IMR-90 (cell line): ENCODE data around the gene SLAMF9. TPM values are rescaled to one million over a fixed set of nuclear protein-coding genes. Genes with fewer than 3 reads are reported as not detected.

Experiments used
- ATAC-seq: fragments of 200-7000 bp; cut with Tn5 transposase; 2 replicates; pipeline ENCODE4 v1.9.1; 2020; ENCODE audit warnings: low read depth, mild to moderate bottlenecking, moderate library complexity
- BruUV-seq: library from RNA; stranded (reverse); fragments of 400-500 nt; replicated peaks from 2 replicates; lab custom pipeline; 2021; lab: Mats Ljungman, UMichigan
- CTCF ChIA-PET: fragments of 300-600 bp; formaldehyde crosslinking; extraction: SDS; loops from one replicate; lab custom pipeline; 2021; ENCODE audit warnings: antibody characterized with exemption; lab: Yijun Ruan, JAX
- POLR2A ChIA-PET: fragments of 300-600 bp; sonication (Branson Sonifier 250); formaldehyde crosslinking; loops from one replicate; lab custom pipeline; 2022; ENCODE audit warnings: antibody characterized with exemption; ENCODE audit not compliant: unreplicated experiment; lab: Charles Lee
- DNase-seq: peaks from one replicate; pipeline ENCODE4 v3.0.0; 2013
- H2AFZ ChIP-seq: replicated peaks from 2 replicates; pipeline ENCODE3; 2013; ENCODE audit warnings: low read length, mild to moderate bottlenecking; ENCODE audit not compliant: poor library complexity
- H2AK5ac ChIP-seq: 2 replicates; pipeline ENCODE4 v1.6.1; 2013; ENCODE audit warnings: low read depth, low read length, inconsistent platforms
- H2AK9ac ChIP-seq: replicated peaks from 2 replicates; pipeline ENCODE3; 2013; ENCODE audit warnings: mild to moderate bottlenecking, low read depth, low read length, moderate library complexity; ENCODE audit not compliant: poor library complexity
- H2BK120ac ChIP-seq: 2 replicates; pipeline ENCODE4 v1.6.1; 2013; ENCODE audit warnings: low read depth, low read length, inconsistent platforms
- H2BK15ac ChIP-seq: 3 replicates; pipeline ENCODE4 v1.6.1; 2013; ENCODE audit warnings: low read depth, low read length, inconsistent platforms
- H2BK20ac ChIP-seq: 2 replicates; pipeline ENCODE4 v1.6.1; 2013; ENCODE audit warnings: low read depth, mild to moderate bottlenecking, inconsistent platforms, low read length, moderate library complexity
- H2BK5ac ChIP-seq: 2 replicates; pipeline ENCODE4 v1.6.1; 2013; ENCODE audit warnings: mild to moderate bottlenecking, low read depth, low read length, inconsistent platforms; ENCODE audit not compliant: poor library complexity, severe bottlenecking
- H3K14ac ChIP-seq: replicated peaks from 2 replicates; pipeline ENCODE4 v1.6.1; 2013; ENCODE audit warnings: low read depth, low read length, inconsistent platforms
- H3K18ac ChIP-seq: 2 replicates; pipeline ENCODE4 v1.6.1; 2013; ENCODE audit warnings: low read depth, low read length, control low read depth
- H3K23ac ChIP-seq: 2 replicates; pipeline ENCODE4 v1.6.1; 2013; ENCODE audit warnings: low read depth, low read length, inconsistent platforms
- H3K27ac ChIP-seq: 2 replicates; pipeline ENCODE4 v1.5.1; 2013; ENCODE audit warnings: mild to moderate bottlenecking, control low read depth, low read length; ENCODE audit not compliant: insufficient read depth
- H3K27me3 ChIP-seq: 2 replicates; pipeline ENCODE4 v1.6.1; 2013; ENCODE audit warnings: low read length; ENCODE audit not compliant: control insufficient read depth, insufficient read depth
- H3K36me3 ChIP-seq: 2 replicates; pipeline ENCODE4 v1.6.1; 2013; ENCODE audit warnings: low read length, mixed read lengths; ENCODE audit not compliant: control insufficient read depth, insufficient read depth
- H3K4ac ChIP-seq: 2 replicates; pipeline ENCODE4 v1.6.1; 2013; ENCODE audit warnings: low read depth, low read length, inconsistent platforms
- H3K4me1 ChIP-seq: 2 replicates; pipeline ENCODE4 v1.6.1; 2013; ENCODE audit warnings: low read length, mixed read lengths; ENCODE audit not compliant: control insufficient read depth, insufficient read depth
- H3K4me2 ChIP-seq: 2 replicates; pipeline ENCODE4 v1.6.1; 2013; ENCODE audit warnings: low read depth, mild to moderate bottlenecking, control low read depth, low read length, moderate library complexity
- H3K4me3 ChIP-seq: 2 replicates; pipeline ENCODE4 v1.5.1; 2013; ENCODE audit warnings: low read depth, mild to moderate bottlenecking, control low read depth, low read length, moderate library complexity; ENCODE audit not compliant: insufficient read depth
- H3K56ac ChIP-seq: 2 replicates; pipeline ENCODE4 v1.6.1; 2013; ENCODE audit warnings: low read length, inconsistent platforms; ENCODE audit not compliant: insufficient read depth; ENCODE audit errors: extremely low read depth
- H3K79me1 ChIP-seq, 2 experiments: 2 replicates each; pipeline ENCODE4 v1.6.1; 2013; ENCODE audit warnings: low read length in 2 of 2, inconsistent platforms in 1 of 2, low read depth in 1 of 2
- H3K9ac ChIP-seq: 2 replicates; pipeline ENCODE4 v1.6.1; 2013; ENCODE audit warnings: low read depth, low read length, control low read depth
- H3K9me1 ChIP-seq: 2 replicates; pipeline ENCODE4 v1.6.1; 2013; ENCODE audit warnings: low read length, inconsistent platforms; ENCODE audit not compliant: insufficient read depth
- H3K9me3 ChIP-seq: 2 replicates; pipeline ENCODE4 v1.6.1; 2013; ENCODE audit warnings: low read length; ENCODE audit not compliant: control insufficient read depth, insufficient read depth
- H4K20me1 ChIP-seq: 2 replicates; pipeline ENCODE4 v1.6.1; 2013; ENCODE audit warnings: low read length, inconsistent platforms; ENCODE audit not compliant: insufficient read depth
- H4K5ac ChIP-seq: 2 replicates; pipeline ENCODE4 v1.6.1; 2013; ENCODE audit warnings: mild to moderate bottlenecking, low read depth, low read length, control low read depth
- H4K8ac ChIP-seq, 2 experiments: 2 replicates each; pipeline ENCODE4 v1.6.1; 2013; ENCODE audit warnings: low read depth in 2 of 2, low read length in 2 of 2, control low read depth in 1 of 2, inconsistent platforms in 1 of 2
- H4K91ac ChIP-seq: 2 replicates; pipeline ENCODE4 v1.6.1; 2013; ENCODE audit warnings: low read depth, low read length, inconsistent platforms; ENCODE audit not compliant: insufficient read depth
- BHLHE40 ChIP-seq: fragments of 150-350 bp; IDR thresholded peaks from 2 replicates; pipeline ENCODE4 v1.6.1; 2016; ENCODE audit warnings: mild to moderate bottlenecking, low read depth, low read length
- CEBPB ChIP-seq: IDR thresholded peaks from 2 replicates; pipeline ENCODE4 v1.6.1; 2012; ENCODE audit warnings: low read depth, low read length, improper control_type of control experiment
- CHD1 ChIP-seq: IDR thresholded peaks from 2 replicates; pipeline ENCODE4 v1.6.1; 2012; ENCODE audit warnings: low read depth, low read length, improper control_type of control experiment
- FOS ChIP-seq: fragments of 150-350 bp; IDR thresholded peaks from 2 replicates; pipeline ENCODE4 v1.6.1; 2016; ENCODE audit warnings: low read depth, low read length
- MAFK ChIP-seq: IDR thresholded peaks from 2 replicates; pipeline ENCODE4 v1.6.1; 2012; ENCODE audit warnings: low read depth, low read length, improper control_type of control experiment
- MXI1 ChIP-seq: IDR thresholded peaks from 2 replicates; pipeline ENCODE4 v1.6.1; 2012; ENCODE audit warnings: low read depth, mild to moderate bottlenecking, low read length, moderate library complexity, borderline replicate concordance
- NFE2L2 ChIP-seq: fragments of 150-350 bp; IDR thresholded peaks from 2 replicates; pipeline ENCODE4 v1.6.1; 2016; ENCODE audit warnings: low read depth, mild to moderate bottlenecking, low read length
- POLR2A ChIP-seq: IDR thresholded peaks from 2 replicates; pipeline ENCODE4 v1.6.1; 2012; ENCODE audit warnings: mild to moderate bottlenecking, low read depth, low read length
- RAD21 ChIP-seq: IDR thresholded peaks from 2 replicates; pipeline ENCODE4 v1.6.1; 2012; ENCODE audit warnings: low read length, improper control_type of control experiment
- RCOR1 ChIP-seq: IDR thresholded peaks from 2 replicates; pipeline ENCODE4 v1.6.1; 2012; ENCODE audit warnings: mild to moderate bottlenecking, low read length, improper control_type of control experiment; ENCODE audit not compliant: insufficient replicate concordance
- RFX5 ChIP-seq: IDR thresholded peaks from 2 replicates; pipeline ENCODE4 v1.8.0; 2012; ENCODE audit warnings: low read depth, mild to moderate bottlenecking, low read length, moderate library complexity
- SMC3 ChIP-seq: fragments of 150-350 bp; IDR thresholded peaks from 2 replicates; pipeline ENCODE4 v1.6.1; 2016; ENCODE audit warnings: low read depth, mild to moderate bottlenecking, antibody characterized with exemption, low read length, moderate library complexity
- WGBS, 2 experiments: methylation state at CpG; one replicate each; pipeline versions ENCODE4 v1.1.5 to v1.1.7; 2013; ENCODE audit warnings: missing lambda C conversion rate in 2 of 2; ENCODE audit not compliant: insufficient read length in 1 of 2; ENCODE audit errors: extremely low coverage in 2 of 2; 5-methylcytosine and 5-hydroxymethylcytosine counted together
- dilution Hi-C: fragments of 300-500 bp; cut with HindIII; formaldehyde crosslinking; loops from one replicate; pipeline ENCODE4 v1.14.3; 2018; ENCODE audit warnings: low sequenced_read_pairs; ENCODE audit not compliant: unreplicated experiment
- in situ Hi-C: fragments of 300-500 bp; cut with MboI; formaldehyde crosslinking; loops from 3 replicates; pipeline ENCODE4 v1.14.3; 2019; ENCODE audit warnings: low sequenced_read_pairs, inconsistent platforms, mixed read lengths
- intact Hi-C: fragments of 100-400 bp; cut with micrococcal nuclease; formaldehyde crosslinking; loops from 2 replicates; pipeline ENCODE4 v1.10.0; 2022
- polyA plus RNA-seq, 3 experiments: library from polyadenylated mRNA; depleted of rRNA; stranded (reverse); fragments of >200 nt; gene quantifications; 2 replicates each; pipeline ENCODE4 v1.2.3, GENCODE V29; 2012; ENCODE audit warnings: low replicate concordance in 1 of 3
- total RNA-seq: library from RNA; depleted of rRNA; stranded (reverse); fragments of >200 nt; gene quantifications from 2 replicates; pipeline ENCODE4 v1.2.3, GENCODE V29; 2012
- TF ChIP-seq, protein P1 (sequence below): conservative IDR thresholded peaks from 2 replicates; pipeline ENCODE4 v1.5.1; 2012; ENCODE audit warnings: mild to moderate bottlenecking, low read depth, low read length, improper control_type of control experiment
- TF ChIP-seq, protein P2 (sequence below): fragments of 150-350 bp; IDR thresholded peaks from 2 replicates; pipeline ENCODE4 v1.6.1; 2017; ENCODE audit warnings: mild to moderate bottlenecking, antibody characterized with exemption, low read length, low read depth

Gene SLAMF9
- total and polyA plus RNA-seq, 2 of the 4 experiments (the other 2 are of a cell fraction): 0.18 to 0.67 TPM

DNA sequence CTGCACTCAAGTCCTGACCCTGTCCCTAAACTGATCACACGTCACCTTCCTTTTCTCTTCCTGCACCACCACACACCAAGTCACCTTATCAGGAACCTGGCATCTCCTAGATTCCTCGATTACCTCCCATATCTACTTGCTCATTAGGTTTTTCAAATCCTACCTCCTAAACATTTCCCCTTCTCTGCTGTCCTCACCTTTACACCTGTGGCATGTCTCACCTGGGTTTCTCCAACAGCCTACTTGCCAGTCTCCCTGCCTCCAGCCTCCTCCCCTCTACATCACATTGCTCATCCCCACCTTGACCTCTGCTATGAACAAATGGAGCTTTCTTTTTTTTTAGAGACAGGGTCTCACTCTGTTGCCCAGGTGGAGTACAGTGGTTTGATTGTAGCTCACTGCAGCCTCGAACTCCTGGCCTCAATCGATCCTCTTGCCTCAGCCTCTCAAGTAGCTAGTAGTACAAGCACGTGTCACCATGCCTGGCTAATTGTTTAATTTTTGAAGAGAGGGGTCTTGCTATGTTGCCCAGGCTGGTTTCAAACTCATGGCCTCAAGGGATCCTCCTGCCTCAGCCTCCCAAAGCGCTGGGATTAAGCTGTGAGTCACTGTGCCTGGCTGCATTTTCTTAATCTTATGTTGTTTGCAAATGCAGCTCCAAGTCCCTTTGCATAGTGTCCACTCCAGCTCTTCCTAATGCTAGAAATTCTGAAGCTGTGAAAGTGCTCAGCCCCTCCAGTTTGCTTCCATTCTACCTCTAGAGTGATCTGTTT lies 14.9 kb downstream of the SLAMF9 start:
- in situ Hi-C loops: loop anchor here (5.0 to 10.0 kb wide), 2 partner anchors 68 to 436 kb away; no protein-coding TSS in a partner anchor
- Histone ChIP-seq H4K20me1 (no peaks in the 10 kb centered on the region), H3K56ac (no peak overlapping the region), H3K9ac (no peak overlapping the region), H2AK5ac (no peak overlapping the region), H3K4ac (no peak overlapping the region), H3K4me2 (no peak overlapping the region), H3K23ac (no peak overlapping the region), H3K9me1 (no peaks in the 10 kb centered on the region), H2AFZ (no peak overlapping the region), H2BK5ac (no peak overlapping the region), H2BK15ac (no peak overlapping the region), H2AK9ac (no peak overlapping the region), H4K8ac (no peak overlapping the region), H3K18ac (no peak overlapping the region), H4K5ac (no peak overlapping the region), H2BK20ac (no peak overlapping the region), H3K27ac (no peak overlapping the region), H3K27me3 (peaks cover 60% of the 10 kb centered on the region), H3K9me3 (no peaks in the 10 kb centered on the region), H3K14ac (no peak overlapping the region), H4K91ac (no peak overlapping the region), H3K4me3 (no peak overlapping the region), H2BK120ac (no peak overlapping the region), H3K36me3 (no peaks in the 10 kb centered on the region), H3K4me1 (no peaks in the 10 kb centered on the region), H3K79me1 (no peaks in the 10 kb centered on the region)
- dilution Hi-C loops: no loop called here
- whole genome bisulfite sequencing, 2 experiments: 54% methylated on average over 3 of the region's 6 CpGs; no CpG with 5 or more reads in 1 of the 2 experiments
- BruUV-seq: no TSS peak
- CTCF ChIA-PET: interaction anchor here (6.4 kb wide), 1 partner anchor 67 kb away, joined by 48 read pairs; no protein-coding TSS in a partner anchor
- DNase-seq: no peak
- no peak for ATAC-seq
- intact Hi-C loops: no loop called here
- no peak for TF ChIP-seq RFX5
- no peak for TF ChIP-seq RCOR1
- no peak for TF ChIP-seq NFE2L2
- no peak for TF ChIP-seq BHLHE40
- TF ChIP-seq, protein P1, sequence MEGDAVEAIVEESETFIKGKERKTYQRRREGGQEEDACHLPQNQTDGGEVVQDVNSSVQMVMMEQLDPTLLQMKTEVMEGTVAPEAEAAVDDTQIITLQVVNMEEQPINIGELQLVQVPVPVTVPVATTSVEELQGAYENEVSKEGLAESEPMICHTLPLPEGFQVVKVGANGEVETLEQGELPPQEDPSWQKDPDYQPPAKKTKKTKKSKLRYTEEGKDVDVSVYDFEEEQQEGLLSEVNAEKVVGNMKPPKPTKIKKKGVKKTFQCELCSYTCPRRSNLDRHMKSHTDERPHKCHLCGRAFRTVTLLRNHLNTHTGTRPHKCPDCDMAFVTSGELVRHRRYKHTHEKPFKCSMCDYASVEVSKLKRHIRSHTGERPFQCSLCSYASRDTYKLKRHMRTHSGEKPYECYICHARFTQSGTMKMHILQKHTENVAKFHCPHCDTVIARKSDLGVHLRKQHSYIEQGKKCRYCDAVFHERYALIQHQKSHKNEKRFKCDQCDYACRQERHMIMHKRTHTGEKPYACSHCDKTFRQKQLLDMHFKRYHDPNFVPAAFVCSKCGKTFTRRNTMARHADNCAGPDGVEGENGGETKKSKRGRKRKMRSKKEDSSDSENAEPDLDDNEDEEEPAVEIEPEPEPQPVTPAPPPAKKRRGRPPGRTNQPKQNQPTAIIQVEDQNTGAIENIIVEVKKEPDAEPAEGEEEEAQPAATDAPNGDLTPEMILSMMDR: no peak
- TF ChIP-seq SMC3: no peak
- no peak for TF ChIP-seq FOS
- TF ChIP-seq, protein P2, sequence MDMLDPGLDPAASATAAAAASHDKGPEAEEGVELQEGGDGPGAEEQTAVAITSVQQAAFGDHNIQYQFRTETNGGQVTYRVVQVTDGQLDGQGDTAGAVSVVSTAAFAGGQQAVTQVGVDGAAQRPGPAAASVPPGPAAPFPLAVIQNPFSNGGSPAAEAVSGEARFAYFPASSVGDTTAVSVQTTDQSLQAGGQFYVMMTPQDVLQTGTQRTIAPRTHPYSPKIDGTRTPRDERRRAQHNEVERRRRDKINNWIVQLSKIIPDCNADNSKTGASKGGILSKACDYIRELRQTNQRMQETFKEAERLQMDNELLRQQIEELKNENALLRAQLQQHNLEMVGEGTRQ: no peak
- no peak for TF ChIP-seq CHD1
- no peak for TF ChIP-seq POLR2A
- no peak for TF ChIP-seq MAFK
- TF ChIP-seq RAD21: no peak
- TF ChIP-seq MXI1: no peak
- no peak for TF ChIP-seq CEBPB
- POLR2A ChIA-PET: no interaction called here
